ENCODE results near the gene HIF1A. TPM values are rescaled to one million over a fixed set of nuclear protein-coding genes. Genes with fewer than 3 reads are reported as not detected.

Gene HIF1A
- total and polyA plus RNA-seq, 11 donors: 12.8 to 157 (median 72.8) TPM

GRCh38 chr14:61719344-61720293 lies 24.3 kb downstream of the HIF1A start:
- TF ChIP-seq CTCF (IDR thresholded peaks at IDR 0.05): no peak
- TF ChIP-seq POLR2A (IDR thresholded peaks at IDR 0.05): no peak
- intact Hi-C loops (cut with DNase I): loop anchor here in 1 of 10 donors (10.0 kb wide), 1 partner anchor 415 kb away; no protein-coding TSS in a partner anchor
- Histone ChIP-seq H3K4me1 (peaks cover 0 to 58% (median 44%) of the 10 kb centered on the region in 12 donors), H3K27me3 (no peaks in the 10 kb centered on the region), H3K36me3 (peaks cover 0 to 43% (median 30%) of the 10 kb centered on the region in 9 donors), H3K27ac (peak overlapping the region in 8 of 12 donors; percentile 6 to 45 (median 18)), H3K4me3 (no peak overlapping the region), H3K9me3 (no peaks in the 10 kb centered on the region)
- 51 to 61% (median 56%) methylated on average over 5 of the region's 5 CpGs for WGBS, 4 donors
- DNase-seq (no peak), ATAC-seq (peak in 2 of 4 donors; percentile 36 to 39)

- ATAC-seq: no peak
- H3K4me1 ChIP-seq: peaks cover 0 to 55% (median 42%) of the 10 kb centered on the region in 12 donors
- no peak for DNase-seq
- no peaks in the 10 kb centered on the region for H3K27me3 ChIP-seq
- TF ChIP-seq CTCF (IDR thresholded peaks at IDR 0.05) (no peak), POLR2A (IDR thresholded peaks at IDR 0.05) (no peak)
- 55 to 61% (median 57%) methylated on average over 9 of the region's 9 CpGs for WGBS, 4 donors
- no peak overlapping the region for H3K4me3 ChIP-seq
- intact Hi-C loops (cut with DNase I): loop anchor here in 1 of 10 donors (10.0 kb wide), 1 partner anchor 415 kb away; no protein-coding TSS in a partner anchor
- H3K36me3 ChIP-seq: peaks cover 0 to 49% (median 34%) of the 10 kb centered on the region in 9 donors
- H3K9me3 ChIP-seq: no peaks in the 10 kb centered on the region
- H3K27ac ChIP-seq: peak overlapping the region in 5 of 12 donors; percentile 6 to 45 (median 20)
Measured at GRCh38 chr14:61720294-61720661, 25.0 kb downstream of the HIF1A start.

- ATAC-seq (no peak), DNase-seq (no peak)
- TF ChIP-seq POLR2A (IDR thresholded peaks at IDR 0.05) (no peak), CTCF (IDR thresholded peaks at IDR 0.05) (no peak)
- 77 to 80% (median 80%) methylated on average over 6 of the region's 6 CpGs for WGBS, 4 donors
- no peaks in the 10 kb centered on the region for H3K9me3 ChIP-seq
- intact Hi-C loops (cut with DNase I): loop anchor here in 1 of 10 donors (10.0 kb wide), 1 partner anchor 416 kb away; no protein-coding TSS in a partner anchor
- peaks cover 0 to 54% (median 38%) of the 10 kb centered on the region in 9 donors for H3K36me3 ChIP-seq
- peaks cover 0 to 53% (median 40%) of the 10 kb centered on the region in 12 donors for H3K4me1 ChIP-seq
- peak overlapping the region in 2 of 12 donors; percentile 6 to 45 for H3K27ac ChIP-seq
- H3K27me3 ChIP-seq: no peaks in the 10 kb centered on the region
- no peak overlapping the region for H3K4me3 ChIP-seq
Measured at GRCh38 chr14:61720741-61721140, 25.4 kb downstream of the HIF1A start.

- TF ChIP-seq CTCF (IDR thresholded peaks at IDR 0.05): no peak
- TF ChIP-seq POLR2A (IDR thresholded peaks at IDR 0.05): no peak
- intact Hi-C loops (cut with DNase I): loop anchor here in 1 of 10 donors (10.0 kb wide), 1 partner anchor 419 kb away; no protein-coding TSS in a partner anchor
- DNase-seq: no peak
- Histone ChIP-seq H3K9me3 (no peaks in the 10 kb centered on the region), H3K4me1 (peaks cover 0 to 29% (median 15%) of the 10 kb centered on the region in 12 donors), H3K36me3 (peaks cover 0 to 88% (median 70%) of the 10 kb centered on the region in 9 donors), H3K4me3 (no peak overlapping the region), H3K27me3 (no peaks in the 10 kb centered on the region), H3K27ac (no peak overlapping the region)
- WGBS, 4 donors: 58 to 70% (median 62%) methylated on average over 2 of the region's 2 CpGs
- ATAC-seq: no peak
Measured at GRCh38 chr14:61724133-61724532, 28.8 kb downstream of the HIF1A start.

Data from heart left ventricle (tissue), 16 donors.